Stimulated activated CD4-positive, alpha-beta T cell treated with anti-CD3 and anti-CD28 coated beads, TNF-alpha, amount 100 ng/mL, for 48 hours (primary cell): Measurements from ENCODE around the gene DDX11.
A peak's percentile ranks its signal among the peaks of the same experiment; 100 is the strongest.
"Not testable (repeated sequence)": the region's sequence is repeated elsewhere in the genome, so short reads cannot be mapped to it uniquely, and the experiment has no call there.

Source experiments
- DNase-seq, 3 donors: peaks; one replicate each; pipeline ENCODE4 v3.0.0-alpha.2; 2020; ENCODE audit warnings: low read depth in 3 of 3

The DDX11 gene

DNA sequence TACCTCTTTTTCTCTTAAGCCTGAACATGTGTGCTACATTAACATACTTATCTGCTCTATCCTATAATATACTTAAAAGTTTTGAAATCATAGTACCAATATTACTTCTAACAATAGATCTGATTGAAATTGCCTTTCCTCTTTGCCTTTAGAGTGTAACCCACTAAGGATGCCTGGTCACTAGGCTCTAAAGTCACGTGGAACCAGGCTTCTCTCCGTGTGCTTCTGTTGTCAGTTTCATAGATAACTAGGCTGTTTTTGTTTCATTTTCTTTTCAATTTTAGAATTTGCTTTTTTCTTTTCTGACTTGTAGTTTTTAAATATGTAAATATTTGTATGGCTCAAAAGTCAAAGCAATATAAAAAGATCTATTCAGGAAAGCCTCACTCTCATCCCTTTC lies 25.8 kb downstream of the DDX11 start:
- not testable (repeated sequence) for DNase-seq

DNA sequence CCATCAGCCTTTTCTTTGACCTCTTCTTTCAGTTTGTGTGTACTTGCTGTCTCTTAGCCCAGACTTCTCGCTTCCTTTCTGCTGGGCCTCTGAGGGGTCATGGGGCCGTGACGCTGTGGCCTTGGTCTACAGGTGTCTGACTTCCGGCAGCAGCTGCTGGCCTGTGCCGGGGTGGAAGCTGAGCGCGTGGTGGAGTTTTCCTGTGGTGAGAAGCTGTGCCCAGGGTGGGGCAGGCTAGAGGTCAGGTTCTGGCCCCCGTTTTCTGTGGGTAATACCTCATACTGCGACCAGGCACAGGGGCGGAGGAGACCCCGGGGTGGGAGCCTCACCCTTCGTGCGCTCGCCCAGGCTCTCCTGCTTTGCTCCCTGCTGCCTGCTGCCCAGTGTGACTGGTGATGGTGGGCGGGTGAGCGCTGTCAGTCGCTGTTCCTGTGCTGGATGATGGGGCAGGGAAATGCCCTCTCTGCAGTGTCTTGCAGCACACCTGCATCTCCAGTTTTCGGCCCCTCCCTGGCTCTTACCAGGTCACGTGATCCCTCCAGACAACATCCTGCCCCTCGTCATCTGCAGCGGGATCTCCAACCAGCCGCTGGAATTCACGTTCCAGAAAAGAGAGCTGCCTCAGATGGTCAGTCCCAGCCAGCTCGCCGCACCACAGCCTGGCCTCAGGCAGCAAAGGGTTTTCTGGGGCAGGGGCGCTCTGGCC lies 27.0 kb downstream of the DDX11 start:
- not testable (repeated sequence) for DNase-seq

DNA sequence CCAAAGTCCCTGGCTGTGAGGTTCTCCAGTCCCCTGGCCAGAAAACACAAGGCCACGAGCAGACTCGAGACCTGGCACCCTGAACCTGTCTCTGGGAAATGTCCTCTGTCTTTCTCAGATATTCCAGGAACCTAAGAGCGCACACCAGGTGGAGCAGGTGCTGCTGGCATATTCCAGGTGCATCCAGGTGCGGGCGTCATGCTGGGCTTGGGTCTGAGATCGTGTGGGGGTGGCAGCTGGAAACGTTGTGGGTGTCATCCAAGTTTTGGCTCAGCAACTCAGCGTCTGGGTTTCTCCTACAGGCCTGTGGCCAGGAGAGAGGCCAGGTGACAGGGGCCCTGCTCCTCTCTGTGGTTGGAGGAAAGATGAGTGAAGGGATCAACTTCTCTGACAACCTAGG lies 28.5 kb downstream of the DDX11 start:
- DNase-seq: not testable (repeated sequence)

DNA sequence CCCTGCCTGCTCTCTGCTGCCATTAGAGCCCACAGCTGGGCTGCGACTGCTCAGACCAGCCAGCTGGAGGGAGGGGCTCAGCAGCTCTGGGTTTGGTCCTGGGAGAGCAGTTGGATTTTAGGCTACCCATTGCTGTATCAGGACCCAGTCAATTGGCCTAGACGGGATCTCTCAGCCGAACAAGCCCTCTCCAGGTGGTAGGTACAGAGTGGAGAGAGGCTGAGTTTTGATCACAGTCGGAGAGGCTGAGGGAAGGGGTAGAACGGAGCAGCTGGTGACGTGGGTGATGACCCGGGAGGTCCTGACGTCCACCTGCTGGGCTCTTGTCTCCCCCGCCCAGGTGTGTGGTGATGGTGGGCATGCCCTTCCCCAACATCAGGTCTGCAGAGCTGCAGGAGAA lies 28.9 kb downstream of the DDX11 start:
- not testable (repeated sequence) for DNase-seq

DNA sequence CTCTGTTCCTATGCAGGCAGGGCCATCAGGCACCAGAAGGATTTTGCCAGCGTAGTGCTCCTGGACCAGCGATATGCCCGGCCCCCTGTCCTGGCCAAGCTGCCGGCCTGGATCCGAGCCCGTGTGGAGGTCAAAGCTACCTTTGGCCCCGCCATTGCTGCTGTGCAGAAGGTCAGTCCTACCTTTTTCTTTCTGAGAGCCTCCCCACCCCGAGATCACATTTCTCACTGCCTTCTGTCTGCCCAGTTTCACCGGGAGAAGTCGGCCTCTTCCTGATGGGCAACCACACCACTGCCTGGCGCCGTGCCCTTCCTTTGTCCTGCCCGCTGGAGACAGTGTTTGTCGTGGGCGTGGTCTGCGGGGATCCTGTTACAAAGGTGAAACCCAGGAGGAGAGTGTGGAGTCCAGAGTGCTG lies 29.9 kb downstream of the DDX11 start:
- not testable (repeated sequence) for DNase-seq

DNA sequence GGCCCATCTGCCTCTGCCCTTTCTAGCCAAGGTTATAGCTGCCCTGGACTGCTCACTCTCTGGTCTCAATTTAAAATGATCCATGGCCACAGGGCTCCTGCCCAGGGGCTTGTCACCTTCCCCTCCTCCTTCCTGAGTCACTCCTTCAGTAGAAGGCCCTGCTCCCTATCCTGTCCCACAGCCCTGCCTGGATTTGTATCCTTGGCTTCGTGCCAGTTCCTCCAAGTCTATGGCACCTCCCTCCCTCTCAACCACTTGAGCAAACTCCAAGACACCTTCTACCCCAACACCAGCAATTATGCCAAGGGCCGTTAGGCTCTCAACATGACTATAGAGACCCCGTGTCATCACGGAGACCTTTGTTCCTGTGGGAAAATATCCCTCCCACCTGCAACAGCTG lies 30.6 kb downstream of the DDX11 start:
- DNase-seq: not testable (repeated sequence)

DNA sequence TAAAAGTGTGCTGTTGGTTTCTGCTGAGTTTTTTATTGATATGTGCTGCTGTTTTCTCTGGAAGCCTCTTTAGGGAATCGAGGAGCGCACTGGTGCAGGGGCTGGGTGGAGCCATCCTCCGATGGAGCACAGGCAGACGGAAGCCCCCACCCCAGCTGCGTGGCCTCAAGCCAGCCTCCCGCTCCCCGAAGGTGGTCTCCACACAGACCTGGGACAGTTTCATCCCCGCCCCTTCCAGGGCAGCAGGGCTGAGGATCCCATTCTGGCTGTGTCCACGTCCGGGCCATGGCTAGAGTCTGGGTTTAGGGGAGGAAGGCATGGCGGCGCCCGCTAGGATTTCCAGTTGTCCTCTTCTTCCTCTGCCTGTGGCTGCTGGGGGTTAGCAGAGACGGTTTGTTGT lies 31.1 kb downstream of the DDX11 start:
- DNase-seq: not testable (repeated sequence)

DNA sequence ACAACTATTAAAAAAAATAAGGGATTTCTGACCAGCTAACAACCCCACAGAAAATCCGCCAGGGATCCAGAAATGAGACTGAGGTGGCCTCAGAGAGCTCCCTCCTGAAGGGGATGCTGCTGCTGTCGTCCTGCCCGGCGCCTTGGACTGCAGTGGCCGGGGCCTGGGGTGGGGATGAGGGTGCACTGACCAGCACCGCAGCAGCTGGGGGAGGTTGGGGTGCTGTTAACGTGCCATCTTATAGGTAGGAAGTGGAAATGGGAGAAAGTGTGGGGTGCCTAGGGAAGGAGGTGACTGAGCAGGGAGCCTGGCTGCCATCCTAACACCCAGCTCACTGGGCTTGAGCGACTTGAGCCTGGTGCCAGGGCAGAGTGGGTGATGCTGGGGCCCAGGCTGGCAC lies 32.0 kb downstream of the DDX11 start:
- DNase-seq: no peak

DNA sequence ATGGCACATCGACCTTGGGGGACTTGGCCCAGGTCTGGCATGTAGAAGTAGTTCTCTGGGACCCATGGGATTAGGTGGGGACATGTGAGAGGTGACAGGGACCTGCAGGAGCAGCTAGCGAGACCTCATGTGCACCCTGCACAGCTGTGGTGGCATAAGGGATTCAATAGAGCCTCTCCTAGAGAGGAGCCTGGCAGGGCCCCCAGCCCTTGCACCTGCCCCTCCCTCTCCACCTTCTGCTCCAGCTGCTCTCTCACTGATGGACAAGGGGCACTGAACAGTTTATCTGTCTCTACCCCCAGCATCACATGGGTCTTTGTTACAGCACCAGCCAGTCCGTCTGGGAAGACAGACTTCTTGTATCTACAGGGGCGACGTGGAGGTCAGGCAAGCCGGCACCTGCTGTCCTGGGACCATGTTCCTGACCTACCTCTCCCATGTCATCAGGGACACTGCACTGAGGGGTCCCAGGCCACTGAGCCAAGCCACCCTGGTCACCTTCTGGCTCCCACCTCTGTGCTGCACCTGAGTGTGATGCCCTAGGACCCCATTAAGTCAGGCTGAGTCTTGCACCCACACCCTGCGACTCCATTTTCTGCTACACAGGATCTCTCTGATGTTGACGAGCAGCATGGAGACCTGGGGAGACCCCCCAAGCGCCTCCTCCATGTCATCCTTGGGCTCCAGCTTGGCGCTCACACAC lies 32.6 kb downstream of the DDX11 start:
- no peak for DNase-seq

DNA sequence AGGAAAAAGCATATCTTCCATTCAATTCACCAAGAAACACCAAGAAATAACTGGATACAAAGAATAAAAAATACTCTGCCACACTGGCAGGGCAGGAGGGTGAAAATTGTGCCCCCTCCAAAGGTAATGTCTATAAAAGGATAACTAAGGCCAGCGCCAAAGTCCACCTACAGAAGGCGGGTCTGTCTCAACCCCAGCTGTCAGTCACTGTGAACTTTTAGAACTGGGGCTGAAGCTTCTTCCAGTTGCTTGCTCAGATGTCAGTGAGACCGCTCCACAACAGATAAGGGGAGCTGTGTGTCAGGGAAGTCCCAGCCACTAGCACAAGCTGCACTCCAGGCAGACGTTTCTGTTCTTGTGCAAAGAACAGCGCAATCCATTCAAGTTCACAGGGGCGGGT lies 36.1 kb downstream of the DDX11 start:
- not testable (repeated sequence) for DNase-seq

DNA sequence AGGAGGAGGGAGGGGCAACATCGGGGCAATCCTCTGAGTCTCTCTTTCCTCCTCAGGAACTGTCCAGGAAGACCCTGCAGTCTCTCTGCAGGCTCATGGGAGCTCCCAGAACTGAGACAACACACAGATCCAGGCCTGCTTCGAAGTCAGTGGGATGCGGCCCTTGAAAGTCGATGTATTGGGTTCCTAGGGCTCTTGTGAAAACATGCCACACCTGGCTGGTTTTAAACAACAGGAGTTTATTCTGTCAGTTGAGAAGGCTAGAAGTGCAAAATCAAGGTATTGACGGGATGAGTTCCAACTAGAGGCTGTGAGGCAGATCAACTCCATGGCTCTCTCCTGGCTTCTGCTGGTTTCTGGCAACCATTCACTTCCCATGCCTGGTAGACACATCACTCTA lies 36.6 kb downstream of the DDX11 start:
- not testable (repeated sequence) for DNase-seq

DNA sequence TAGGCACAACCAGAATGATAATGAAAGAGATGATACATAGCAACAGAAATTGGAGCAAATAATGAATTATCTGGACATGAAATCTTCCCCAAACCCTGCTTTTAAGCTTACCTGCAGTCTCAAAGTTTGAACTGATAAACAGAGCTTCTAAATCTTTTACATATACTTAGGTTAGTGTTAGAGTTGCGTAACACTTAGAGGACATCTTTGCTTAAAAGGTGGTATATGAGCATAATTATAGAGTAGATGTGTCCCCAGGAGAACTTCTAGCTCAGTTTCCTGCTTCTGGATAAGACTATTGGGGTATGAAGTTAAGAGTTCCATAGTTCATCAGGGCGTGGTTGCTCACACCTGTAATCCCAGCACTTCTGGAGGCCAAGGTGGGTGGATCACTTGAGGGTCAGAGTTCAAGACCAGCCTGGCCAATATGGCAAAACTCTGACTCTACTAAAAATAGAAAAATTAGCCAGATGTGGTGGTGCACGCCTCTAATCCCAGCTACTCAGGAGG lies 41.5 kb downstream of the DDX11 start:
- not testable (repeated sequence) for DNase-seq

DNA sequence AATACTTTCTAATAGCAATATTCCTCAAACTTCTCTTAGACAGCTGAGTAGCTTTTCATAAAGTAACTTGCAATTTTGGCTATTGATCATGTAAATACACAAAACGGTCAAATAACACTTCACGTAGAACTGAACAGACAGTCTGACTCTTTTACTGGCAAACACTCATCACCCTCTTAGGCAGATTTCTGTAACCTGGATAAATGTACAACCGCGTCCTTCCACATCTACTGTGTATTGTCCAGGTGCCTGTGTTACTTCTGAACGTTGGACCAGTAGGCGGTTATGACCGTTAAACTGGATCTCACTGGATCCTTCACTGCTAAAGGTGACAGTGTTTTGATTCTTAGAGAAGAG lies 43.2 kb downstream of the DDX11 start:
- DNase-seq: not testable (repeated sequence)

DNA sequence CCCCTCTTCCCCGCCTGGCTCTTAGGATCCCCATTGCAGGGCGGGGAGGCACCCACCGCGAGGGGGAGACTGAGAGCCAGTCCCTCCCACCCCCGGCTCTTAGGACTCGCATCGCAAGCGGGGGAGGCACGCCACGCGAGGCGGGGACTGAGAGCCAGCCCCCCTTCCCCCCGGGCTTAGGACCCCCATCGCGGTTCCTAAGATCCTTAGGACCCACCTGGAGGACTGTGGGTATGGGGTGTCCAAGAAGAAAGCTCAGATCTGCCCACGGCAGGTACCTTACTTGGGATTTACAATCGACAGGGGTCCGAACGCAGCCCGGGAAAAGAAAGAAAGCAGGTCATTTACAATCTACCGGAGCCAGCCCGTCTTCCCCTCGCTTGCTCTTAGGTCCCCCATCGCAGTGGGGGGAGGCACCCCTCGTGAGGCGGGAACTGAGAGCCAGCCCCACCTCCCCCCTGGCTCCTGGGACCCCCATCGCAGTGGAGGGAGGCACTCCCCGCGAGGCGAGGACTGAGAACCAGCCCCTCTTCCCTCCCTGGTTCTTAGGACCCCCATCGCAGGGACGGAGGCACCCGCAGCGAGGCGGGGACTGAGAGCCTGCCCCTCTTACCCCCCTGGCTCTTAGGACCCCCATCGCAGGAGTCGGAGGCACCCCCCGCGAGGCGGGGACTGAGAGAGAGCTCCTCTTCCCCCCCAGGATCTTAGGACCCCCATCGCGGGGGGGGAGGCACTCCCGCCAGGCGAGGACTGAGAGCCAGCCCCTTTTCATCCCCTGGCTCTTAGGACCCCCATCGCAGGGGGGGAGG lies 43.7 kb downstream of the DDX11 start:
- peak; percentile 18 to 62 (median 27) for DNase-seq

DNA sequence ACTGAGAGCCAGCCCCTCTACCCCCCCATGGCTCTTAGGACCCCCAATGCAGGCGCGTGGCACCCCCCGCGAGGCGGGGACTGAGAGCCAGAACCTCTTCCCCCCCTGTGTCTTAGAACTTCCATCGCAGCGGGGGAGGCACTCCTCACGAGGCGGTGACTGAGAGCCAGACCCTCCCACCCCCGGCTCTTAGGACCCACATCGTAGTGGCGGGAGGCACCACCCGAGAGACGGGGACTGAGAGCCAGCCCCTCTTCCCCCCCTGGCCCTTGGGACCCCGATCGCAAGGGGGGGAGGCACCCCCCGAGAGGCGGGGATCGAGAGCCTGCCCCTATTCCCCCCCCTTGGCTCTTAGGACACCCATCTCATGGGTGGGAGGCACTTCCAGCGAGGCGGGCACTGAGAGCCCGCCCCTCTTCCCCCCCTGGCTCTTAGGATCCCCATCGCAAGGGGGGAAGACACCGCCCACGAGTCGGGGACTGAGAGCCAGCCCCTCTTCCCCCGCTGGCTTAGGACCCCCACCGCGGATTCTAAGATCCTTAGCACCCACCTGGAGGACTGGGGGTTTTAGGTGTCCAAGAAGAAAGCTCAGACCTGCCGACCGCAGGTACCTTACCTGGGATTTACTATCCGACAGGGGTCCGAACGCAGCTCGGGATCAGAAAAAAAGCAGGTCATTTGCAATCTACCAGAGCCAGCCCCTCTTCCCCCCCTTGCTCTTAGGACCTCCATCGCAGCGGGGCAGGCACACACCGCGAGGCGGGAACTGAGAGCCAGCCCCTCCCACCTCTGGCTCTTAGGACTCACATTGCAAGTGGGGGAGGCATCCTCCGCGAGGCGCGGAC lies 44.9 kb downstream of the DDX11 start:
- DNase-seq: peak in 1 of 3 donors; percentile 30

DNA sequence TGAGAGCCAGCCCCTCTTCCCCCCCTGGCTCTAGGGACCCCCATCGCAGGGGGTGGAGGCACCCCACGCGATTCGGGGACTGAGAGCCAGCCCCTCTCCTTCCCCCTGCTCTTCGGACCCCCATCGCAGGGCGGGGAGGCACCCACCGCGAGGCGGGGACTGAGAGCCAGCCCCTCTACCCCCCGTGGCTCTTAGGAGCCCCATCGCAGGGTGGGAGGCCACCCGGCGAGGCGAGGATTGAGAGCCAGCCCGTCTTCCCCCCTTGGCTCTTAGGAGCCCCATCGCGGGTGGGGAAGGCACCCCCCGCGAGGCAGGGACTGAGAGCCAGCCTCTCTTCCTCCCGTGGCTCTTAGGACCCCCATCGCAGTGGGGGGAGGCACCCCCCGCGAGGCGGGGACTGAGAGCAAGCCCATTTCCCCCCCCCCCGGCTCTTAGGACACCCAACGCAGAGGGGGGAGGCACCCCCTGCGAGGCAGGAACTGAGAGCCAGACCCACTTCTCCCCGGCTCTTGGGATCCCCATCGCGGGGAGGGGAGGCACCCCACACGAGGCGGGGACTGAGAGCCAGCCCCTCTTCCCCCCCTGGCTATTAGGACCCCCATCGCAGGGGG lies 45.6 kb downstream of the DDX11 start:
- no peak for DNase-seq

DNA sequence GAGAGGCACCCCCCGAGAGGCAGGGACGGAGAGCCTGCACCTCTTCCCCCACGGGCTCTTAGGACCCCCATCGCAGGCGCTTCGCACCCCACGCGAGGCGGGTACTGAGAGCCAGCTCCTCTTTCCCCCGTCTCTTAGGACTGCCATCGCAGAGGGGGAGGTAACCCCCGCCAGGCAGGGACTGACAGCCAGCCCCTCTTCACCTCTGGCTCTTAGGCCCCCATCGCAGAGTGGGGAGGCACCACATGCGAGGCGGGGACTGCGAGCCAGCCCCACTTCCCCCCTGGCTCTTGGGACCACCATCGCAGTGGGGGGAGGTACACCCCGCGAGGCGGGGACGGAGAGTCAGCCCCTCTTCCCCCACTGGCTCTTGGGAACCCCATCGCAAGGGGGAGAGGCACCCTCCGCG lies 46.1 kb downstream of the DDX11 start:
- DNase-seq: no peak

DNA sequence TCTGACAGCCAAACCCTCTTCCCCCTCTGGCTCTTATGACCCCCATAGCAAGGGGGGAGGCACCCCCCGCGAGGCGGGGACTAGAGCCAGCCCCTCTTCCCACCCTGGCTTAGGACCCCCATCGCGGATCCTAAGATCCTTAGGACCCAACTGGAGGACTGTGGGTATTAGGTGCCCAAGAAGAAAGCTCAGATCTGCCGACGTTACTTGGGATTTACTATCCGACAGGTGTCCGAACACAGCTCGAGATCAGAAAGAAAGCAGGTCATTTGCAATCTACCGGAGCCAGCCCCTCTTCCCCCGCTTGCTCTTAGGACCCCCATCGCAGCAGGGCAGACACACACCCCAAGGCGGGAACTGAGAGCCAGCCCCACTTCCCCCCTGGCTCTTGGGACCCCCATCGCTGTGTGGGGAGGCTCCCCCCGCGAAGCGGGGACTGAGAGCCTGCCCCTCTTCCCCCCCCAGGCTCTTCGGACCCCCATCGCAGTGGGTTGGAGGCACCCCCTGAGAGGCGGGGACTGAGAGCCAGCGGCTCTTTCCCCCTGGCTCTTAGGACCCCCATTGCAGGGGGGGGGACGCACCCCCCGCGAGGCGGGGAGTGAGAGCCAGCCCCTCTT lies 46.8 kb downstream of the DDX11 start:
- DNase-seq: no peak

DNA sequence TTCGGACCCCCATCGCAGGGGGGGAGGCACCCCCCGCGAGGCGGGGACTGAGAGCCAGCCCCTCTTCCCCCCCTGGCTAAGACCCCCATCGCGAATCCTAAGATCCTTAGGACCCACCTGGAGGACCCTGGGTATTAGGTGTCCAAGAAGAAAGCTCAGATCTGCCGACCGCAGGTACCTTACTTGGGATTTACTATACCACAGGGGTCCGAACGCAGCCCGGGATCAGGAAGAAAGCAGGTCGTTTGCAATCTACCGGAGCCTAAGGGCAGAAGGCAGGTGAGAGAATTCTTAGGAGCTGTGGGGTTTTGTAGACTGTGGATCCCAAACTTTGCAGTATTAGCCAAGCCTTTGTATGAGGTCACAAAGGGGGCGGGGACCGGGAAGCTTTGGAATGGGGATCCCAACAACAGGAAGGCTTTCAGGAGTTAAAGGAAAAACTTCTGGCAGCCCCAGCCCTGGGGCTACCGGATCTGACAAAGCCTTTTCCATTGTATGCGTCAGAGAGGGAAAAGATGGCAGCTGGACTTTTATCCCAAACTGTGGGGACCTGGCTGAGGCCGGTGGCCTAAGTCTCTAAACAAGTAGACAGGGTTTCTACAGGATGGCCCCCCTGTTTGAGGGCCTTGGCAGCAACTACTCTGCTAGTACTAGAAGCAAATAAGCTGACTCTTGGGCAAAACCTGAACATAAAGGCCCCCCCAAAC lies 47.5 kb downstream of the DDX11 start:
- DNase-seq: not testable (repeated sequence)

DNA sequence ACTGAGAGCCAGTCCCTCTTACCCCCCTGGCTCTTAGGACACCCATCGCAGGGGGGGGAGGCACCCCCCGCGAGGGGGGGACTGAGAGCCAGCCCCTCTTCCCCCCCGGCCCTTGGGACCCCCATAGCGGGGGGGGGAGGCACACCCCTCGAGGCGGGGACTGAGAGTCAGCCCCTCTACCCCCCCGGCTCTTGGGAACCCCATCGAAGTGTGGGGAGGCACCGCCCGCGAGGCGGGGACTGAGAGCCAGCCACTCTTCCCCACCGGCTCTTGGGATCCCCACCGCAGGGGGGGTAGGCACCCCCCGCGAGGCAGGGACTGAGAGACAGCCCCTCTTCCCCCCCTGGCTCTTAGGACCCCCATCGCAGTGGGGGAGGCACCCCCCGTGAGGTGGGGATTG lies 48.8 kb downstream of the DDX11 start:
- no peak for DNase-seq
